Amygdala (tissue), 56 donors: Measurements from ENCODE around the gene FBXW8.

Experiments used
- DNase-seq, 56 donors: peaks; one replicate each; lab custom pipeline; 2025; lab: John Stamatoyannopoulos, UW

The FBXW8 gene

DNA sequence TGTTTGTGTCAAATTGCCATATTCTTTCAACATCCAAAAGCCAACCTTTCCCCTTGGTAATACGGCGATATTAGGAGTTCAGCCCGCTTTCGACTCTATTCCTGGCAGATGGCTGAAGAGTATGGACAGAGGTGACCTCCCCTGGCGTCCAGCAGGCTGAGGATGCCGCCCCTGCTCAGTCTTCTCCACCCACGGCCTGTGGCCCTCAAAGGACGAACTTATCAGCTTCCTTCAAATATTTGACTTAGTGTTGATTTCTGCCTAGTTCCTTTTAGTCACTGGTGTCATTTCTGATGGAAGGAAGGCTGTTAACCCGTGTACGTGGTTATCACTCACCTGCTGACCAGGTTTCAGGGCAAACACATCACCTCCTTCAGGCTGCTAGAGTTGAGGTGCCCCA lies 123.5 kb downstream of the FBXW8 start:
- DNase-seq, result no peak

DNA sequence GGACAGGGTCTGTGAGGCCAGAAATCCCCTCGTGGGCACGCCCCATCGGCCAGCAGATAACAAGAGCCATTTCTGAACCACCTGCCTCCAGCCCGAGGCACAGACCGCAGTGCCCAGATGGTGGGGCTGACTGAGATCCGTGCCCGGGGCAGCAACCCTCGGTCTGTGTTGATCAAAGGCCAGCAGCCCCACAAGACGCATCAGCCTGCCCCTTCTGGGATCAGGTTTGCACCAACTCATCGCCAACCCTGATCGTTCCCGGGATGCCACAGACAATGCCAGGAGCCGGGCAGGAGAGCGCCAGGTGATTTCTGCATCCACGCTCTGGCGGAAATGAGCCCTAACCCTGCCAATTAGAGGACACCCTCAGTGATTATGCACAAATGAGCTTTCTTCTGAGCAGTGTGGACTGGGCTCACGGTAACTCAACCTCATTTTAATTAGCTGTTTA lies 124.0 kb downstream of the FBXW8 start:
- no peak for DNase-seq

DNA sequence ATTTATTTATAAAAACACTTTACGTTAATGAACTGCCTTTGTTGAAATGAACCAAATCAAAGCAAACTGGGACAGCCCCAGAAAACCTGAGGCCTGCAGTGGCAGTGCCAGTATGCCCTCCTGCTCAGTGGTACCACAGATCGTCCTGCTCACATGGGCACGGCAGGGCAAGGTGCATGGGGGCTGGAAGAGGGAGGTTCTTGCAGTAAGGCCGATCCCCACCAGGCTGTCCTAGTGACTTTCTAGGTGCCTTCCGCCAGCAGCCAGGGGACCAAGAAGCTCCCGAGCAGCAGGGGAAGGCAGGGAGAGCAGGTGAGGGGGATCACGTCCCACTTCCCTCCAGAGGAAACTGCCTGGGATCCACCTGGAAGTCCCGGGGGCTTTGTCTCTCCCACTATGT lies 124.5 kb downstream of the FBXW8 start:
- no peak for DNase-seq

DNA sequence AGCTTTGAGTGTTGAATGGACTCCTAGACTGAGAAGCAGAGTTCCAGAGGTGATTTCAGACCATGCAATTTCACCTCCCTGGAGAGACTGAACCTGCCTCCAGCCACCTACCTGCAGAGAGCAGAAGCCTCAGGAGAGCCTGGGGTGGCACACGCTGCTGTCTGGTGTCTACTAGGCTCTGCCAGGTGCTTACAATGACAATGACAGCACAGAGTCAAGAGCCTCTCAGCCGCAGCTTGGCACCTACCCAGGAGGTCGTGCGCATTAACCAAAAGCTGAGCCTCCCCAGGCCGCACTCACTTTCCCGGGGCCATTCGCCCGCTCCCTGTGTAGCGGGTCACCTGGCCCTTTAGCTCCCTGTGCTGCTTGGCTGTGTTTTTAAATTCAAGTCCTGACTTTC lies 125.3 kb downstream of the FBXW8 start:
- no peak for DNase-seq

DNA sequence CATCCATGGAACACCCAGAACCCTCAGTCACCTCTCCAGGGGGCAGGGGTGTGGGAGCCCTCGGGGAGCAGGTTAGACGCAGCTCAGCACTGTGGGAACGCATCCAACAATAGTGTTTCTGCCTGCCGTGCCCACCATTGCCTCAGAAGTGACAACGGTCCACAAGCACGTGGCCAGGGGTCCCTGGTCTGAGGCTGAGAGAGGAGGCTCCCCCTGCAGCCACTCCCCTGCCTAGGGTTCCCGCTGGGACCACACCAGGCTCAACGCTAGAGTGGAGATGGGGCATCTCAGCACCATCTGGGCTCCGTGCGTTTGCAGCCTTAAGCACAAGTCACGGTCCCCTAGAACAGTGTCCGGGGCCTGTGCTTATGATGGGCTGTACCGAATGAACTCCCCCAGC lies 125.8 kb downstream of the FBXW8 start:
- no peak for DNase-seq

DNA sequence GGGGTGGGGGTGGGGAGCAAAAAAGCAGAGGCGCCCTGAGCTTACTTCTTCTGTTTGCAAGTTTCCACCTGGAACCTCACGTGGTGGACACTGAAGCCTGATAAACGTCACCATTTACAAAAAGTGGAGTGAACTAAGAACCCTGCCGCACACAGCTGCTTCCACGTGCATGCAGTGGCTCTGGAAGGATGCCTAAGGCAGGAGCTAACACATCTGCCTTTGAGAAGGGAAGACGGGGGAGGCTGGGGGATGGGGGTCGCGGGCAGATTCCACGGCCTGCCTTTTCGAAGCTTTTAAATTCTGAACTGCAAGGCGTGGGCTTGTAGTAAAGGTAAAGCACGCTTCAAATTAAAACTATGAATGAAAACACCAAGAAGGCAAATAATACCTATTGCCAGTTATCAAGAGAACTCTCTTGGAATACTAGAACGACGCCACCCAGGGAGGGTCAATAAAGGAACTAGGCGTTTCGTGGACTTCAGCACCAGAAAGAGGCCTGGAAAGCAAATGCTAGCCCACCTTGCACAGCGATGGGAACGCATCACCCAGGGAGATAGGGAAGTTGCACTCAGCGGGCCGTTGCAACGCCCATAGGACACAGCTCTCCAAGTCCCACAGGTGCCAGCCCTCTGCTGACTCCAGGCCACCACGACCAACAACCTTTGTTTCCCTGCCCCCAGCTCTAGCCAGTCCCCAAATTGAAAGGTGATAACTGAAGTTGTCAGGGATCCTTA lies 126.7 kb downstream of the FBXW8 start:
- no peak for DNase-seq

DNA sequence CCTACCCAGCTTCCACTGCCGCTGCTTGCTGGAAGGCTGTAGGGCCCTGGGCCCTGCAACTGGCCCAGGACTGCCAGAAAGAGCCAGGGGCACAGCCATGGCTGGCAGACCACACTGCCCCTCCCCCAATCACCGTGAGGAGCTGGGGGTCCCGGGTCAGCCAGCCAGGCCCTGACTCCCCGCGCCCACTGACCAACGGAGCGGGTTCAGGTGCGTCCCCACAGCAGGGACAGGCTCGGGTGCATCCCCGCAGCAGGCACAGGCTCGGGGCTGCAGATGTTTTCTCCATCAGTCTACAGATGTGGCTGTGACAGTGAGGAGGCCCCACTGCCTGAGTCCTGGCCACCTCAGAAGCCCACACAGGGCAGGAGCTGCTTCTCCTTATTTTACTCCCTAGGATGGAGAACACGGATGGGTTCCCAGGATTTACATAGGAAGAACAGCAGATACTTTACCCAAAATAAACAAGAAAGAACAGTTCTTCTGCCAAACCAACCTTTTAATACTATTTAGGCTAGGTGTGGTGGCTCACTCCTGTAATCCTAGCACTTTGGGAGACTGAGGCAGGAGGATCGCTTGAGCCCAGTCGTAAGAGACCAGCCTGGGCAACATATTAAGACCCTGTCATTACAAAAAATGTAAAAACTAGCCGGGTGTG lies 127.4 kb downstream of the FBXW8 start:
- DNase-seq, result no peak

DNA sequence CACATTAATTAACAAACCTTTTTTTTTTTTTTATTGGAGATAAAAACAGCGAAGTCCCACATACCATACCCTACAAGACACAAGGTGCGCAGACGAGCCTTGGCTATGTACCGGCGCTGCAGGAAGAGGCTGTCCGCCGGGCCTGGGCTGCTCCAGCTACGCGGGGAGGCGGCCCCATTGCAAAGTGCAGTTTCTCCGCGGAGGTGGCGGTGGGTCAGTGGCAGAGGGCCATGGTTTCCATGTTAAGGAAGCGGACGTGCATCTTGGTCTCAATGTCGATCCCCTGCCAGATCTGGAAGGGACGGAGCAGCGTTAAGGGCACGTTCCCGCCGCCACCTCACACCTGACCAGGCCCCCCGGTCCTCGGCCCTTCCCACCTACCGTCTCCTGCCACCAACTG lies 128.2 kb downstream of the FBXW8 start:
- no peak for DNase-seq

DNA sequence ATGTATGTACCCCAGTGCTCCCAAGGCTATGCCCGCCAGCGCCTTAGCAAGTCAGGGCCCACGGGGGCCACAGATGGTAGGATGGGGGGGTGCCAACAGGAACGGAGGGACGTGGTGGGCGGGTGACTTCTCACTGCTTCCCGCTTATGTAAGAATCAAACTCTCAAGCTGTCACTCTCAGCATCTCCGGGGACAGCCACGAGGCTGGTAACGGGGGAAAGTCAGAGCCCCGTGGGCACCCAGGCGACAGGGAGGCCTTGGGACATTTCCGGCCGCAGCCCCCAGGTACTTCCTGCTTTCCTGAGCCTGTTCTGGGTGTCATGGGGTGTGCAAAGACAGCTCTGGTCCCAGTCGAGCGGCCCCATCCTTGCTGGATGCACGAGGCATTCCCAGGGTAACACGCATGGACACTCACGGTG lies 129.2 kb downstream of the FBXW8 start:
- DNase-seq, result peak in 11 of 56 donors; percentile 3 to 56 (median 24)

DNA sequence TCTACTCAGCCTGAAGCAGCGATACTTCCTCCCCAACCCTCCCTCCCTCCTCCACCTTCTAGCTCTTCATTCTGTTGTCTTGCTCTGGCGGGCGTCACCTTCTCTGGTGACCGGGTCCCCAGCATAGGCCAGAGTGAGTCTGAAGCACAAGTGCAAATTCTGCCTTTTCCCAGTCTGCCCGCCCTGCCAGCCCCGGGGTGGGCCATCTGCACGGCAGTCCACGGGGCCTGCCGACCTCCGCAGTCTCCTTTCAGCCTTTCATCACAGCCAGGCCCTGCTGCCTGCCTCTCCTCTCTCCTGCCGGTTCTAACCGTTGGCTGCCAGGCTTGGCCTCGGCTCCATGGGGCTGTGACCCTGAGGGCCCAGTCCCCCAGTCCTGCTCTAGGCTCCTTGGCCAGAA lies 129.7 kb downstream of the FBXW8 start:
- DNase-seq, result no peak

DNA sequence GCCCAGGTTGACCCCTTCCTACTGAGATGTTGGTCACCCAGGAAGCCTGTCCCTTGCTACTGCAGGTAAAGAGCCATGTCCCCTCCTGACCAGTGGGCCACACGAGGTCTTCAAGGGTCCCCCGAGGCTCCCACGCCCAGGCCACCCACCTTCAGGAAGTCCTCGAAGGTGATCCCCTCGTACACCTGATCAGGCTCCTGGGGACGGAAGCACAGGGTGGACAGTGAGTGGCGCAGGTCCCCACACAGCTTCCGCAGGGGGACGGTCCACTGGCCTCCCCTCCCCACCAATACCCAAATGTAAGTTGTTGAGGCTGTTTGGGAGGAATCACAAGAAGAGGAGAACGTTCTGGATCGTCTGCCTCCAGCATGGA lies 131.0 kb downstream of the FBXW8 start:
- DNase-seq, result no peak

DNA sequence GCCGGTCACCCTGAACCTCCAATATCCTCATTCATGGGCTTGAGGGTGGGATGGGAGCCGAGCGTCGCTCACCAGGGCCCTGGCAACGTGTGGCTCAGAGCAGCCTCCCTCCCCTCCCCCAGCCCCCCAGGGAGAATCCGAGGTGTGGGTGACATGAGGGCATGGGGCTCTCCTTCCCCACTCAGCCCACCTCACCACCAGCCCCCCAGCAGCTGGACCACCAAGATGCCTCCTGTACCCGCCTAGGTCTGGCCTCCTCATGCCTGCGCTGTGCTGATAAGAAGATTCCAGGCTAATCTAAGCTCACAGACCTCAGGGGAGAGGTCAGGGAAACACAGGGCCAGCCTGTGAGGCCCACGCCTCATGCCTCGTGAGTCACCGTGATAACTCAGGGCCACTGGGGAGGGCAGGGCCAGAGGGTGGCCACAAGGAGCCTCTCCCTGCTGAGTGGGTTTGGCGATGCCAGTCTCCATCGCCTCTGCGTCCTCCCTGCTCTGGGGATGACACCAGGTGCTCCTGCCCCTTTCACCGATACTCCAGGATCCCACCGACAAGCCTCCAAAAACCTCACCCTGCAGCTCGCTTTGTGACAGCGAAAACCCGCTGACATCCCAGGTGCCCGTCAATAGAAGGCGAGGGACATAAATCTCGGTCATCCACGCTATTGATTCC lies 131.6 kb downstream of the FBXW8 start:
- no peak for DNase-seq

DNA sequence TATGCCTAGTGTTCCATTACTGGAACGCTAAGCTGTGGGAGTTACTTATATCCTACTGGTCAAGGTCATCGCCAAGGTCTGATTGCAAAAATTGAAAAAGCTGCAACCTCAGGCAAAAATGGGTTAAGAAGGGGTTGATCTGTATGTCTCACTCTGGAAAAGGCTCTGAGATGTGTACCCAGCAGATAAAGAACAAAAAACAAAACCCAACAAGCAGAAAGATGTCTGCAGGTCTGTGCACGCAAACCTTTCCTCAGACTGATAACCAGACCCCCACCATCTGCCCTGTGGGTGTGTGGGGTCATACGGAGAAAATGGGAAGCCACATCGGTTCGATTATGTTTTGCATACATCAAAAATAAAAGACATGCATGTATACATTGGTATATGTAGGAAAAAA lies 132.1 kb downstream of the FBXW8 start:
- no peak for DNase-seq

DNA sequence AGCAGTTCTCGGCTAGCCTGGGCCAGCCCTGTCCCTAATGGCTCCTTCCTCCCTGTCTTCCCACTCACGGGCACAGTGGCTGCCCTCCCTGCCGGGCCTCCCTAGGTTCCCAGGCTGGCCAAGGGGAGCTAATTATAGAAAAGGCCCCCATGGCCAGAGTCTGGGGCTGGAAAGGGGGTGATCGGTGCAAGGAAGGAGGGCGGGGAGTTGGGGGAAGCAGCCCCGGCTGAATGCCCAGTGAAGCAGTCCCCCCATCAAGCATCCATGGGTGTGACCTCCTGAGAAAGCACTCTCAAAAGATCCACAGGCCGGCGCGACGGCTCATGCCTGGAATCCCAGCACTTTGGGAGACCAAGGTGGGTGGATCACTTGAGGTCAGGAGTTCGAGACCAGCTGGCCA lies 133.6 kb downstream of the FBXW8 start:
- no peak for DNase-seq

DNA sequence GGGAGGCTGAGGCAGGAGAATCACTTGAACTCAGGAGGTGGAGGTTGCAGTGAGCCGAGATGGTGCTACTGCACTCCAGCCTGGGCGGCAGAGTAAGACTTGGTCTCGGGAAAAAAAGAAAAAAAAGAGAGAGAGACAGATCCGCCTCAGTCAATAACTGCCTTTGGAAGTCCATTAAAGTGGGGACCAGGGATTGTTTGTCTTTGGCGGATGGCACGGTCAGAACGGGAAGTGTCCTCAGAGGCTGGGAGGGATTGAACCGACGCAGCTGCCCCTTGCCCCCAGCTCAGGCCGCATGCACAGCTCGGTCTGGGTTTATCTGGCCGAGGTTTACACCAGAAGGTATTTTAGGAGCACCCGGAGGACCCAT lies 134.0 kb downstream of the FBXW8 start:
- DNase-seq, result peak in 1 of 56 donors; percentile 47

DNA sequence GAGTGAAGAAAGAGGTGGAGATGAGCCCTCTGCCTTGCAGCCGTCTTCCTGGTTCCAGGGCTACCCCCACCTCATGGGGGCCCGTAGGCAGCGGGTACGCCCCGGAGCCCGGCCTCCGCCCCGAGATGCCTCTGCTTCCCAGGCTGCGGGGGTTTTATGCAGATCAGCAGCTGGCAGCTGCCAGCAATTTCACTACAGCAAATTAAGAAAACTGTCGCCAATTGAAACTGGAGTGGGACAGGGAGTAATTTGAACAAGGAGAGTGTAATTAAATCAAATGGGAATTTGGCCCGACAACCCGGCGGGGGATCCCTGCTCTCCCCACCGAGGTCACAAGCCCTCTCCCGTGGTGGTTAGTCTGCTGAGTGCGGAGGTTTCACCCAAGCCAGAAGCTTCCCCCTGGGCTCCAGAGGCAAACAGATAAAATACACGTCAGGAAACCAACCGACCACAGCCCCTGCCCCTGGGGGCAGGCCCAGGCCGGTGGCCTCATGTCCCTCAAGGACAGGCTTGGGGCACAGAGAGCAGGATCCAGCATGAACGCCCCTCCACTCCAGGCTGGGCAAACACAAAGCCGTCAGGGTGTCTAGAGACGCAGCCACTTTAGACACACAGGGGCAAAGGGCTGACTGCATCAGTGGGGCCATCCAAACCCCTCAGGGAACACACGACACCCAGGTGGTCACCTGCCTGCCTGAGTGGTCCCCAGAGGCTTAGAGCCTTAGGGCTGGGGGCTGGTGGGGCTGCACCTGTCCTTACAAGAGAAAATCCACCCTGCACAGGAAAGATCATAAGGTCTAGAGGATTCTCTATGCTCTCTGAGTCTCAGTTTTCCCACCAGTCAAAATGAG lies 134.6 kb downstream of the FBXW8 start:
- DNase-seq, result peak in 24 of 56 donors; percentile 10 to 56 (median 32)

DNA sequence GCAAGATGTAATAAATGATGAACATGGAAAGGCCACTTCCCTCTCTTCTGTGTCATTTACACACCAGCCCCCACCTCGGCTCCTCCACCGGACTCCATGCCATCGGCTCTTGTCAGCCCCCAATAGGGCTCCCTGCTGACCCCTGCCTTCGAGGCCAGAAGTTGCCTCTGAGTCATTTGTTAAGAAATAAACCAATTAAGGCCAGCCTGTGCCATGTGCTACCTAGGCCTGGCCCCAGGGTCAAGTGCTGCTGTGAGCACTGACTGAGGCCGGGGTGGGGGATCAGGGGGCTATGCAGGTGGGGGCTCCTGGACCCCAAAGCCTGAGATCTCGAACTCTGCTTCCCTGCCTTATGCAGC lies 135.2 kb downstream of the FBXW8 start:
- DNase-seq, result no peak

DNA sequence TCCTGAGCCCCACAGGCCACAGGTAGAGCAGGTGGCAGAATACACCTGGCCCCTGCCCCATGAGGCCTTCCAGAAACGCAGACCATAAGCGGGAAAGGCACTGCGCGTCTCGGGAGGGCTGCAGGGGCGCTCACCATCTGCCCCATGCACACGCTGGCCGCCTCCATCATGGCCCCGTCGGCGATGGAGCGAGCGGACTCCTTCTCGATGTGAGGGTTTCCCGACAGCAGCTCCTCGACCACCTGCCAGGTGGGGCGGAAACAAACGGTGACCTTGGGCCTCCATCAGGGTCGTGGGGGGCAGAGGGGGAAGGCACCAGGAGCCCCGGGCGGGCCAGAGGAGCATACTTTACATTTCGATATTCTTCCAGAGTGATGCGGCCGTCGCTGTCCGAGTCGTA lies 135.7 kb downstream of the FBXW8 start:
- no peak for DNase-seq

DNA sequence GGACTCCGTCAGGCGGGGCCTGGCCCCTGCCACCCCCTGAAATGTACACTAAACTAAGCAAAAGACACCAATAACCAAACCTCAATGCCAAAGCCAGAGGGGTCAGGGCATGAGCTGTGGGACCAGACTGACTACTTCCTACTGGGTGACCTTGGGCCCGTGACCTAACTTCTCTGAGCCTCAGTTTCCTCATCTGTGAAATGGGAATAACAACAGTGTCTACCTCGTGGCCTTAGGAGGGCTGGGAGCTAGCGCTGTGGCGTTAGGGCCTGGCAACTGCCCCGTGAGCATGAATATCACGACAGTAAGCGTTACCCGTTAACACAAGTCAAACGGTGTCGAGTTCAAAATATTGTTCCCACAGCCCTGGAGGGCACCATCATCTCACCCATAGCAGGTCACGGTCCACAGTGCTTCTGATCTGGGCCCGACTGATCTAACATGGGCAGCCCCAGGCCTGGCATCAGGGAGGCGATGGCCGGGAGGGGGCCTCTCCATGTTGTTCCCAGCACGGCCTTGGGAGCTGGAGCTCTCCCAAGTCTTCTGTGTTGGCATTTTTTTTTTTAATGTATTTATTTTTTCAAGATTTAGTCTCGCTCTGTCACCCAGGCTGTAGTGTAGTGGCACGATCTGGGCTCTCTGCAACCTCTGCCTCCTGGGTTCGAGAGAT lies 136.2 kb downstream of the FBXW8 start:
- DNase-seq, result no peak

DNA sequence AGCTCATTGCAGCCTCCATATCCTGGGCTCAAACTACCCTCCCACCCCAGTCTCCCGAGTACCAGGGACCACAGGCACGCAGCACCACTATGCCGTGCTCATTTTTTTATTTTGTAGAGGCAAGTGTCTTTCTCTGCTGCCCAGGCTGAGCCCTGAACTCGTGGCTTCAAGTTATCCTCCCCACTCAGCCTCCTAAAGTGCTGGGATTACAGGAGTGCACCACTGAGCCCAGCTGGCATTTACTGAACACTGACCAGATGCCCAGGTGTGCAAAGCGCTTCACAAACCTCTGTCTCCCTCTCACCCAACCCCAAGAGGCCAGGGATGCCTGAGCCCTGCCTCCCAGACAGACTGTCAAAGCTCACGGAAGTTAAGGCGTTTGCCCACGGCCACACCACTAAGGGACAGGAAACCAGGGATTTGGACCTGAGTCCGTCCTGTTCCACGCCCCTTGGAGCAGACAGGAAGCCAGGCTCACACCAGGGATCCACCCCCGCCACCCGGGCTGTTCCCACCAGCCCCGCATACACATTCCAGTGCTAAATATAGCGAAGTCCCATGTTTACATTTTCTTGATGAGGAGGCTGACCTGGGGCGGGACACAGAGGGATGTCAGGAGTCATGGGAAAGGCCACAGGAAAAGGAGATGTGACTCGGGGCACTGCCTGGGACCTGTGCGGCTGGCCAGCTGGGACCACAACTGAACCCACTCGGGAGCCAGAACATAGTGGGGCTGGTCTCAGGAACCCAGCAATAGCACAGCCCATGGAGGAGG lies 137.2 kb downstream of the FBXW8 start:
- DNase-seq, result no peak
